Mammary epithelial cell (primary cell): ENCODE data around the gene ARHGEF19.

Source experiments
- EZH2 ChIP-seq: IDR thresholded peaks from 2 replicates; pipeline ENCODE4 v1.6.1; 2012; ENCODE audit warnings: low read length, inconsistent platforms, borderline replicate concordance
- TF ChIP-seq, protein P1 (sequence below), 2 donors: IDR thresholded peaks in 1 of 2; conservative IDR thresholded peaks in 1 of 2; 2 replicates each; pipeline ENCODE4 v1.5.1; 2011 to 2012; ENCODE audit warnings: inconsistent platforms in 2 of 2, low read length in 2 of 2, mild to moderate bottlenecking in 2 of 2, control low read depth in 1 of 2, low read depth in 1 of 2; ENCODE audit not compliant: insufficient read depth in 1 of 2; ENCODE audit errors: extremely low read depth in 1 of 2

DNA sequence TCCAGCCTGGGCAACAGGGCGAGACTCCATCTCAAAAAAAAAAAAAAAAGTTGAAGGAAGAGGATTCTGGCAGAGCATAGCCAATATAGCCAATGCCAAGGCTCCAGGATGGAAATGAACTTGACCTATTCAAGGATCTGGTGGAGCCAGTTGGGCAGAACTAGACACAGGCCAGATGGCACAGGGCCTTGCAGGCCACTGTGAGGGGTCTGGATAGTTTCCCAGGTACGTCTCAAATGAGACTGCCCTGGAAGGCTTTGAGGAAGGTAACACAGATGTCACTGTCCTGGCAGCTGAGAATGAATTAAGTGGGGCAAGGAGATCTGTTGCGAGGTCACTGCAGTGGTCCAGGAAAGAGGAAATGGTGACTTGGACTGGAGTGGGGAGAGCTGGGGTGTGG, 12.0 kb upstream of the ARHGEF19 start:
- TF ChIP-seq, protein P1, sequence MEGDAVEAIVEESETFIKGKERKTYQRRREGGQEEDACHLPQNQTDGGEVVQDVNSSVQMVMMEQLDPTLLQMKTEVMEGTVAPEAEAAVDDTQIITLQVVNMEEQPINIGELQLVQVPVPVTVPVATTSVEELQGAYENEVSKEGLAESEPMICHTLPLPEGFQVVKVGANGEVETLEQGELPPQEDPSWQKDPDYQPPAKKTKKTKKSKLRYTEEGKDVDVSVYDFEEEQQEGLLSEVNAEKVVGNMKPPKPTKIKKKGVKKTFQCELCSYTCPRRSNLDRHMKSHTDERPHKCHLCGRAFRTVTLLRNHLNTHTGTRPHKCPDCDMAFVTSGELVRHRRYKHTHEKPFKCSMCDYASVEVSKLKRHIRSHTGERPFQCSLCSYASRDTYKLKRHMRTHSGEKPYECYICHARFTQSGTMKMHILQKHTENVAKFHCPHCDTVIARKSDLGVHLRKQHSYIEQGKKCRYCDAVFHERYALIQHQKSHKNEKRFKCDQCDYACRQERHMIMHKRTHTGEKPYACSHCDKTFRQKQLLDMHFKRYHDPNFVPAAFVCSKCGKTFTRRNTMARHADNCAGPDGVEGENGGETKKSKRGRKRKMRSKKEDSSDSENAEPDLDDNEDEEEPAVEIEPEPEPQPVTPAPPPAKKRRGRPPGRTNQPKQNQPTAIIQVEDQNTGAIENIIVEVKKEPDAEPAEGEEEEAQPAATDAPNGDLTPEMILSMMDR (conservative IDR thresholded peaks at IDR 0.05 in 1 of 2, IDR thresholded peaks at IDR 0.05 in 1 of 2; ENCODE audit: extremely low read depth in 1 of 2, insufficient read depth in 1 of 2, low read depth in 1 of 2, low read length in 2 of 2): no peak
- no peak for TF ChIP-seq EZH2
